Body of pancreas (tissue), 4 donors: ENCODE measurements around the gene HIPK1.

Source experiments
- POLR2A ChIP-seq, 3 donors: fragments of 450-650 bp; IDR thresholded peaks; one replicate each; pipeline ENCODE4 v1.6.1; 2016; ENCODE audit warnings: antibody characterized with exemption in 3 of 3, mild to moderate bottlenecking in 2 of 3
- TF ChIP-seq, protein P1 (sequence below), 7 experiments: fragments of 450-650 bp in 4 of 7; fragments of 200-600 bp in 3 of 7; sonication (generic) in 3 of 7; IDR thresholded peaks; one replicate each; pipeline ENCODE4 v1.5.1; 2016 to 2019; ENCODE audit warnings: antibody characterized with exemption in 7 of 7

DNA sequence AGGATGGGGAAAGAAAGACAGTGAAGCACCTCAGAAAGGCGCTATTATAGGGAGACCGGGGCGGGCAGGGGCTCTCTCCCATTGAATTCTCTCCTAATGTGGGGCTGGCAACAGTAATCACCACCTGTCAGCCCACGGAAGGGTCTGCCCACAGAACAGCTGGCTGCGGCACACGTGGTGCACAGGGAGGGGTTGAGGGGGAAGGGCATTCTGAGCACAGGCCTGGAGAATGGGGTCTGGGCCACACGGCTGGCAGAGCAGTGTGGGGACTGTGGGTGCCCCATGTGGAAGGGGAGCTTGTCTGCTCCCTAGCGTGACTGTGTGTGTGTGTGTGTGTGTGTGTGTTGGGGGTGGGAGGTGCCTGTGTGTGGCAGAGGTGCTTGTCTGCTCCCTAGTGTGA is 54.3 kb downstream of the HIPK1 start:
- TF ChIP-seq, protein P1, sequence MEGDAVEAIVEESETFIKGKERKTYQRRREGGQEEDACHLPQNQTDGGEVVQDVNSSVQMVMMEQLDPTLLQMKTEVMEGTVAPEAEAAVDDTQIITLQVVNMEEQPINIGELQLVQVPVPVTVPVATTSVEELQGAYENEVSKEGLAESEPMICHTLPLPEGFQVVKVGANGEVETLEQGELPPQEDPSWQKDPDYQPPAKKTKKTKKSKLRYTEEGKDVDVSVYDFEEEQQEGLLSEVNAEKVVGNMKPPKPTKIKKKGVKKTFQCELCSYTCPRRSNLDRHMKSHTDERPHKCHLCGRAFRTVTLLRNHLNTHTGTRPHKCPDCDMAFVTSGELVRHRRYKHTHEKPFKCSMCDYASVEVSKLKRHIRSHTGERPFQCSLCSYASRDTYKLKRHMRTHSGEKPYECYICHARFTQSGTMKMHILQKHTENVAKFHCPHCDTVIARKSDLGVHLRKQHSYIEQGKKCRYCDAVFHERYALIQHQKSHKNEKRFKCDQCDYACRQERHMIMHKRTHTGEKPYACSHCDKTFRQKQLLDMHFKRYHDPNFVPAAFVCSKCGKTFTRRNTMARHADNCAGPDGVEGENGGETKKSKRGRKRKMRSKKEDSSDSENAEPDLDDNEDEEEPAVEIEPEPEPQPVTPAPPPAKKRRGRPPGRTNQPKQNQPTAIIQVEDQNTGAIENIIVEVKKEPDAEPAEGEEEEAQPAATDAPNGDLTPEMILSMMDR (IDR thresholded peaks at IDR 0.05) = no peak
- no peak for TF ChIP-seq POLR2A (IDR thresholded peaks at IDR 0.05)
